ENCODE results near the gene SUSD2.

- TF ChIP-seq CTCF (IDR thresholded peaks at IDR 0.05) (no peak), POLR2A (IDR thresholded peaks at IDR 0.05) (no peak)
Observed at GRCh38 chr22:24153353-24153752, 27.9 kb upstream of the SUSD2 start.
